GM12891 (cell line): ENCODE data around the gene STX17.

Experiments
- POLR2A ChIP-seq: IDR thresholded peaks from 2 replicates; pipeline ENCODE4 v1.6.1; 2011; ENCODE audit warnings: low read depth, low read length, control low read depth
- POLR2AphosphoS5 ChIP-seq: IDR thresholded peaks from 2 replicates; pipeline ENCODE4 v1.6.1; 2011; ENCODE audit warnings: low read depth, low read length, control low read depth
- TAF1 ChIP-seq: IDR thresholded peaks from 2 replicates; pipeline ENCODE4 v1.6.1; 2011; ENCODE audit warnings: low read depth, low read length, control low read depth

- TF ChIP-seq POLR2A (no peak), POLR2AphosphoS5 (no peak), TAF1 (no peak)
These were observed 38.9 kb upstream of the STX17 start for GRCh38 chr9:99867536-99867935.
